KMS-11 (cell line): ENCODE results near the gene ACAD10.

ENCODE experiments used
- H2AFZ ChIP-seq: fragments of 200-600 bp; sonication (generic); 2 replicates; pipeline ENCODE4 v1.6.1; 2016; ENCODE audit warnings: antibody characterized with exemption, mixed run types, low read depth
- H3K27ac ChIP-seq: fragments of 200-600 bp; sonication (generic); 2 replicates; pipeline ENCODE4 v1.6.1; 2016; ENCODE audit warnings: mild to moderate bottlenecking, mixed run types
- H3K27me3 ChIP-seq: fragments of 200-600 bp; sonication (generic); 2 replicates; pipeline ENCODE4 v1.6.1; 2017; ENCODE audit warnings: mild to moderate bottlenecking, low read depth, mixed run types, moderate library complexity; ENCODE audit not compliant: insufficient read depth
- H3K36me3 ChIP-seq: fragments of 200-600 bp; sonication (generic); 2 replicates; pipeline ENCODE4 v1.6.1; 2017; ENCODE audit warnings: mild to moderate bottlenecking, mixed run types; ENCODE audit not compliant: insufficient read depth
- H3K4me1 ChIP-seq: fragments of 200-600 bp; sonication (generic); 2 replicates; pipeline ENCODE4 v1.6.1; 2016; ENCODE audit warnings: mild to moderate bottlenecking, low read depth, mixed run types; ENCODE audit not compliant: poor library complexity, severe bottlenecking
- H3K4me2 ChIP-seq: fragments of 200-600 bp; sonication (generic); 2 replicates; pipeline ENCODE4 v1.7.0; 2016; ENCODE audit warnings: mild to moderate bottlenecking, mixed run types
- H3K4me3 ChIP-seq: fragments of 200-600 bp; sonication (generic); IDR thresholded peaks from 2 replicates; pipeline ENCODE4 v1.6.1; 2017; ENCODE audit warnings: low read depth, low read length, mixed read lengths; ENCODE audit not compliant: insufficient read depth
- H3K79me2 ChIP-seq: fragments of 200-600 bp; sonication (generic); 2 replicates; pipeline ENCODE4 v1.6.1; 2016; ENCODE audit warnings: low read depth, mixed run types; ENCODE audit not compliant: insufficient read depth
- H3K9ac ChIP-seq: fragments of 200-600 bp; sonication (generic); 2 replicates; pipeline ENCODE4 v1.6.1; 2016; ENCODE audit warnings: mild to moderate bottlenecking, mixed run types
- H4K20me1 ChIP-seq: fragments of 200-600 bp; sonication (generic); 2 replicates; pipeline ENCODE4 v1.6.1; 2016; ENCODE audit warnings: mild to moderate bottlenecking, mixed run types; ENCODE audit not compliant: insufficient read depth
- CTCF ChIP-seq: fragments of 200-600 bp; sonication (generic); conservative IDR thresholded peaks from 2 replicates; pipeline ENCODE4 v1.6.1; 2017; ENCODE audit warnings: low read depth, mild to moderate bottlenecking, antibody characterized with exemption, low read length, moderate library complexity, mixed read lengths

ACAD10 gene

GRCh38 chr12:111803851-111804250, 118.0 kb downstream of the ACAD10 start:
- Histone ChIP-seq H3K36me3 (no peaks in the 10 kb centered on the region), H4K20me1 (no peaks in the 10 kb centered on the region), H3K27me3 (no peaks in the 10 kb centered on the region), H3K4me2 (no peak overlapping the region), H3K9ac (no peak overlapping the region), H3K27ac (no peak overlapping the region), H3K4me3 (no peak overlapping the region), H3K79me2 (no peaks in the 10 kb centered on the region), H3K4me1 (no peaks in the 10 kb centered on the region), H2AFZ (no peak overlapping the region)
- no peak for TF ChIP-seq CTCF

GRCh38 chr12:111806304-111806703, 120.5 kb downstream of the ACAD10 start:
- H3K4me3 ChIP-seq = no peak overlapping the region
- no peak overlapping the region for H3K27ac ChIP-seq
- H3K4me2 ChIP-seq = no peak overlapping the region
- H3K36me3 ChIP-seq = no peaks in the 10 kb centered on the region
- no peak overlapping the region for H3K9ac ChIP-seq
- H3K79me2 ChIP-seq = no peaks in the 10 kb centered on the region
- no peaks in the 10 kb centered on the region for H3K4me1 ChIP-seq
- H2AFZ ChIP-seq = no peak overlapping the region
- TF ChIP-seq CTCF = no peak
- H3K27me3 ChIP-seq = no peaks in the 10 kb centered on the region
- H4K20me1 ChIP-seq = no peaks in the 10 kb centered on the region
